Stimulated activated CD4-positive, alpha-beta T cell treated with anti-CD3 and anti-CD28 coated beads, TNF-alpha, amount 100 ng/mL, for 1 hour (primary cell): ENCODE measurements around the gene HBZ.
"Not testable (repeated sequence)": the region's sequence is repeated elsewhere in the genome, so short reads cannot be mapped to it uniquely, and the experiment has no call there.

Experiments used
- DNase-seq, 3 donors: peaks; one replicate each; pipeline ENCODE4 v3.0.0-alpha.2; 2020; ENCODE audit warnings: low read depth in 3 of 3, low spot score in 1 of 3

Gene HBZ

DNA sequence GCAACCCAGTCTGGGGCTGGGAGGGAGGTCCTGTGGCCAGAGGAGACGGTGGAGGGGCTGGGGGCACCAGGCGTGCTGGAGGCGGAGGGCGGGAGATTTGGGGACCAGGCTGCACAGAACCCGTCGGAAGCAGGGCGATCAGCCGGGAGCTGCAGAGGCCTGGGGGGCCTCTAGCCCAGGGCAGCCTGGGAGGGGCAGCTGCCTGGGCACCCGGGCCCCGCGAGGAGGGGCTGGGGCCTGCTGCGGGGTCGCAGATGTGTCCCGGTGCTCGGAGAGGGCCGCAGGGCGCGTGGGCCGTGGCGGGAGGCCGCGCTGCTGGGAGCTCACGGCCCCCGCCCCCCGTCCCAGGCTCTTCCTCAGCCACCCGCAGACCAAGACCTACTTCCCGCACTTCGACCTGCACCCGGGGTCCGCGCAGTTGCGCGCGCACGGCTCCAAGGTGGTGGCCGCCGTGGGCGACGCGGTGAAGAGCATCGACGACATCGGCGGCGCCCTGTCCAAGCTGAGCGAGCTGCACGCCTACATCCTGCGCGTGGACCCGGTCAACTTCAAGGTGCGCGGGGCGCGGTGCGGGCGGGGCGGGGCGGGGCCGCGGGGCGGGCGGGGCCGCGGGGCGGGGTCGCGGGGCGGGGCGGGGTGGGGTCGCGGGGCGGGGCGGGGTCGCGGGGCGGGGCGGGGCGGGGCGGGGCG is 11.8 kb downstream of the HBZ start:
- not testable (repeated sequence) for DNase-seq

DNA sequence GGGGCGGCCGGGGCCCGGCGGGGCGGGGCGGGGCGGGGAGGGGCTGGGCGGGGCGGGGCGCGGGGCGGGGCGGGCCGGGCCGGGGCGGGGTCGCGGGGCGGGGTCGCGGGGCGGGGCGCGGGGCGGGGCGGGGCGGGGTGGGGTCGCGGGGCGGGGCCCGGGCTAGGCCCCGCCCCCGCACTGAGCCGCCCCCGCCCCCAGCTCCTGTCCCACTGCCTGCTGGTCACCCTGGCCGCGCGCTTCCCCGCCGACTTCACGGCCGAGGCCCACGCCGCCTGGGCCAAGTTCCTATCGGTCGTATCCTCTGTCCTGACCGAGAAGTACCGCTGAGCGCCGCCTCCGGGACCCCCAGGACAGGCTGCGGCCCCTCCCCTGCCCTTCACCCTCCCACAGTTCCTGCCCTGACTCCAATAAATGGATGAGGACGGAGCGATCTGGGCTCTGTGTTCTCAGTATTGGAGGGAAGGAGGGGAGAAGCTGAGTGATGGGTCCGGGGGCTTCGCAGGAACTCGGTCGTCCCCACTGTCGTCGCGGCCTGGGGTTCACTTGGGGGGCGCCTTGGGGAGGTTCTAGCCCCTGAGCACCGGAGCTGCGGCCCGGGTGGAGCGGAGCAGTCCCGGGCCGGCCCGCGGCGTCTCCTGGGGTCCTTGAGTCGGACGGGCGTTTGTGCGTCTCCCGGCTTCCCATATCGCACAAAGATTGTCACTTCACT is 12.5 kb downstream of the HBZ start:
- DNase-seq = no peak

DNA sequence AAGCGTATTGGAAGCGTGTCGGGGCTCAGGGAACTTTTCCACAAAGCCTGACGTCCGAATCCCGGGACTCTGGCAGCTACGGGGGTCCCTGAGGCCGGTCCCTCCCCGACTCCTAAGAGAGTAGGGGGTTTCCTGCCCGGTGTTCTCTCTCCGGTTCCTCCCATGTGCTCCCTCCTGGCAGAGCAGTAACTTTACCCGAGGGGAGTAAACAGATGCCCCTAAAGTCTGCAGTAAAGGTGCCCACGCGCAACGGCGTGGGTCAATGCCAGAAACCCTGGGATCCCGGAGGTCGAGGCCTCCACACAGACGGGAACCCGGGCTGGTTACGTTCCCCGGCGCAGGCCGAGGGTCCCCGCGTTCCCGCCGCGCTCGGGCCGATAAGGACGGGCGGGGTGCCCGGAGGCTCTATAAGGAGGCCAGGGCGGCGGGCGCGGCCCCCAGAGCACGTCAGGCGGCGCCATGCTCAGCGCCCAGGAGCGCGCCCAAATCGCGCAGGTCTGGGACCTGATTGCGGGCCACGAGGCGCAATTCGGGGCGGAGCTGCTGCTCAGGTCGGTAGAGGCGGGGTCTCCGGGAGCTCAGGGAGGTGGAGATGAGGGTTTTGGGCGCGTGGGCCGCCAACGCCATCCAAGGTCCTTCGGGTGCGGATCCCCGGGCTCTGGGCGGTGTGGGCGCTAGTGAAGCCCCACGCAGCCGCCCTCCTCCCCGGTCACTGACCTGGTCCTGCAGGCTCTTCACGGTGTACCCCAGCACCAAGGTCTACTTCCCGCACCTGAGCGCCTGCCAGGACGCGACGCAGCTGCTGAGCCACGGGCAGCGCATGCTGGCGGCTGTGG is 13.3 kb downstream of the HBZ start, which contains the start of gene HBM:
Gene HBM (plus strand): TSS at position 440 of the 836 bp plus-strand sequence. CDS start 20 bp downstream, at position 460.
- no peak for DNase-seq

DNA sequence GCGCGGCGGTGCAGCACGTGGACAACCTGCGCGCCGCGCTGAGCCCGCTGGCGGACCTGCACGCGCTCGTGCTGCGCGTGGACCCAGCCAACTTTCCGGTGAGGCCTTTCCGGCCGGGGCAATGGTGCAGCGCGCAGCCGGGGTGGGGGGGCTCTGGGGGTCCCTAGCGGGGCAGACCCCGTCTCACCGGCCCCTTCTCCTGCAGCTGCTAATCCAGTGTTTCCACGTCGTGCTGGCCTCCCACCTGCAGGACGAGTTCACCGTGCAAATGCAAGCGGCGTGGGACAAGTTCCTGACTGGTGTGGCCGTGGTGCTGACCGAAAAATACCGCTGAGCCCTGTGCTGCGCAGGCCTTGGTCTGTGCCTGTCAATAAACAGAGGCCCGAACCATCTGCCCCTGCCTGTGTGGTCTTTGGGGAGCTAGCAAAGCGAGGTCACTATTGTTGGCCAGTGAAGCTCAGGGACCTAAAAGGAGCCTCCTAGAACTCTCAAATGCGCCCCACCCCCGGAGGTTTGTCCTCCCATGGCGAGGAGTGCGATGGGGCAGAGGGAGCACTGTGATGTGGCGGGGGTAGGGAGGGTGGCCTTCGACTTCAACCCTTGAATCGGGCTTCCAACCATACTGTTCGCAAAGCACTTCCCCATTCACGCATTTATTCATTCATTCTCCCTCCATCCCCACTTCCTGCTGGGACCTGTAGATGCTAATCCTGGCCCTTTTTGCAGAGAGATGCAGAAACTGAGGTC is 14.1 kb downstream of the HBZ start:
- DNase-seq = no peak

DNA sequence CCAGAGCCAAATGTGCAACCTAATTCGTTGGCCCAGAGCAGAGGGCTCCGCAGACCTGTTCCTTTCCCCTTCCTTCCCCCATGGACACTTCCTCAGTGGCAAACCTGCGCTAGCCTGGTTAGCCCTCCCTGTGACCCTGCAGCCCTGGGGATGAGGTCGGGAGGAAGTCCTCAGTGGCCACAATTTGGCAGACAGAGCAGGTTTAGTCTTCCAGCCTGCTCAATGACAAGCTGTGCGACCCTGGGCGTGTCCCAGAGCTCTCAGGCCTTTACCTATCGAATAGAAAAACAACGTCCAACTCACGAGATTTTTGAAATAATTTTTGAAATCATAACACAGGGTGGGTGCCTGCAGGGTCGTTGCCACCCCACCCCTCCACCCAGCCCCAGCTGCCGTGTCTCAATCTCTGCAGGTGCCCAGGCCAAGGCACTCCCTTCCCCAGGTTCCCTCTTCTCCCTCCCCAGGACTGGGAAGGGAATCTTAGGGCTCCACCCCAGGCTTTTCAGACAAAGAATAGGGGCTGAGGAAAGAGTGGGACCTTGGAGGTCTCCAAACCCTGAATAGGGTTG is 14.8 kb downstream of the HBZ start:
- no peak for DNase-seq

DNA sequence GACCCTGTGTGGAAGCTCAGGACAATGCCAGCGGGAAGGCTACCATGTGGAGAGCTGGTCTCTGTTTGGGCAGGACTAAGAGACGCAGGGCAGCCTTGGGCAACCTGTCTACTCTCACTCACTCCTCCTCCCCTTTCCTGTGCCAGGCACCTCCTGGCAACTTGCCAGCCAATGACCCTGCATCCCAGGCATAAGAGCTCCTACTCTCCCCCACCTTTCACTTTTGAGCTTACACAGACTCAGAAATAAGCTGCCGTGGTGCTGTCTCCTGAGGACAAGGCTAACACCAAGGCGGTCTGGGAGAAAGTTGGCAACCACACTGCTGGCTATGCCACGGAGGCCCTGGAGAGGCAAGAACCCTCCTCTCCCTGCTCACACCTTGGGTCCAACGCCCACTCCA is 16.0 kb downstream of the HBZ start:
- DNase-seq = no peak

DNA sequence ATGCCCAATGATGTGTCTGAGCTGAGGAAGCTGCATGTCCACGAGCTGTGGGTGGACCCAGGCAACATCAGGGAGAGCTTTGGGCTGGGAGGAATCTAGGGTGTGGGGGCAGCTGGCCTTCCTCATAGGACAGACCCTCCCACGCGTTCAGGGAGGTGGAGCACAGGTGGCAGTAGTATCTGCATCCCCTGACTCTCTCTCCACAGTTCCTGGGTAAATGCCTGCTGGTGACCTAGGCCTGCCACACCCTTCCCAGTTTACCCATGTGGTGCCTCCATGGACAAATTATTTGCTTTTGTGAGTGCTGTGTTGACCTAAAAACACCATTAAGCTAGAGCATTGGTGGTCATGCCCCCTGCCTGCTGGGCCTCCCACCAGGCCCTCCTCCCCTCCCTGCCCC is 16.6 kb downstream of the HBZ start:
- DNase-seq = no peak

DNA sequence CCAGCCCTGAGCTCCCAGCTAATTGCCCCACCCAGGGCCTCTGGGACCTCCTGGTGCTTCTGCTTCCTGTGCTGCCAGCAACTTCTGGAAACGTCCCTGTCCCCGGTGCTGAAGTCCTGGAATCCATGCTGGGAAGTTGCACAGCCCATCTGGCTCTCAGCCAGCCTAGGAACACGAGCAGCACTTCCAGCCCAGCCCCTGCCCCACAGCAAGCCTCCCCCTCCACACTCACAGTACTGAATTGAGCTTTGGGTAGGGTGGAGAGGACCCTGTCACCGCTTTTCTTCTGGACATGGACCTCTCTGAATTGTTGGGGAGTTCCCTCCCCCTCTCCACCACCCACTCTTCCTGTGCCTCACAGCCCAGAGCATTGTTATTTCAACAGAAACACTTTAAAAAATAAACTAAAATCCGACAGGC is 17.7 kb downstream of the HBZ start:
- not testable (repeated sequence) for DNase-seq

DNA sequence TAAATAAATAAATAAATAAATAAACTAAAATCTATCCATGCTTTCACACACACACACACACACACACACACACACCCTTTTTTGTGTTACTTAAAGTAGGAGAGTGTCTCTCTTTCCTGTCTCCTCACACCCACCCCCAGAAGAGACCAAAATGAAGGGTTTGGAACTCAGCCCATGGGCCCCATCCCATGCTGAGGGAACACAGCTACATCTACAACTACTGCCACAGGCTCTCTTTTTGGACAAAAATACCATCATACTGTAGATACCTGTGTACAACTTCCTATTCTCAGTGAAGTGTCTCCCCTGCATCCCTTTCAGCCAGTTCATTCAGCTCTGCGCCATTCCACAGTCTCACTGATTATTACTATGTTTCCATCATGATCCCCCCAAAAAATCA is 18.3 kb downstream of the HBZ start:
- DNase-seq = no peak

DNA sequence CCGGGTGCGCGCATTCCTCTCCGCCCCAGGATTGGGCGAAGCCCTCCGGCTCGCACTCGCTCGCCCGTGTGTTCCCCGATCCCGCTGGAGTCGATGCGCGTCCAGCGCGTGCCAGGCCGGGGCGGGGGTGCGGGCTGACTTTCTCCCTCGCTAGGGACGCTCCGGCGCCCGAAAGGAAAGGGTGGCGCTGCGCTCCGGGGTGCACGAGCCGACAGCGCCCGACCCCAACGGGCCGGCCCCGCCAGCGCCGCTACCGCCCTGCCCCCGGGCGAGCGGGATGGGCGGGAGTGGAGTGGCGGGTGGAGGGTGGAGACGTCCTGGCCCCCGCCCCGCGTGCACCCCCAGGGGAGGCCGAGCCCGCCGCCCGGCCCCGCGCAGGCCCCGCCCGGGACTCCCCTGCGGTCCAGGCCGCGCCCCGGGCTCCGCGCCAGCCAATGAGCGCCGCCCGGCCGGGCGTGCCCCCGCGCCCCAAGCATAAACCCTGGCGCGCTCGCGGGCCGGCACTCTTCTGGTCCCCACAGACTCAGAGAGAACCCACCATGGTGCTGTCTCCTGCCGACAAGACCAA is 20.0 kb downstream of the HBZ start, which contains the start of gene HBA2:
Gene HBA2 (plus strand): TSS at position 503 of the 568 bp plus-strand sequence. CDS start 37 bp downstream, at position 540.
- not testable (repeated sequence) for DNase-seq

DNA sequence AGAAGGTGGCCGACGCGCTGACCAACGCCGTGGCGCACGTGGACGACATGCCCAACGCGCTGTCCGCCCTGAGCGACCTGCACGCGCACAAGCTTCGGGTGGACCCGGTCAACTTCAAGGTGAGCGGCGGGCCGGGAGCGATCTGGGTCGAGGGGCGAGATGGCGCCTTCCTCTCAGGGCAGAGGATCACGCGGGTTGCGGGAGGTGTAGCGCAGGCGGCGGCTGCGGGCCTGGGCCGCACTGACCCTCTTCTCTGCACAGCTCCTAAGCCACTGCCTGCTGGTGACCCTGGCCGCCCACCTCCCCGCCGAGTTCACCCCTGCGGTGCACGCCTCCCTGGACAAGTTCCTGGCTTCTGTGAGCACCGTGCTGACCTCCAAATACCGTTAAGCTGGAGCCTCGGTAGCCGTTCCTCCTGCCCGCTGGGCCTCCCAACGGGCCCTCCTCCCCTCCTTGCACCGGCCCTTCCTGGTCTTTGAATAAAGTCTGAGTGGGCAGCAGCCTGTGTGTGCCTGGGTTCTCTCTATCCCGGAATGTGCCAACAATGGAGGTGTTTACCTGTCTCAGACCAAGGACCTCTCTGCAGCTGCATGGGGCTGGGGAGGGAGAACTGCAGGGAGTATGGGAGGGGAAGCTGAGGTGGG is 20.9 kb downstream of the HBZ start:
- not testable (repeated sequence) for DNase-seq

DNA sequence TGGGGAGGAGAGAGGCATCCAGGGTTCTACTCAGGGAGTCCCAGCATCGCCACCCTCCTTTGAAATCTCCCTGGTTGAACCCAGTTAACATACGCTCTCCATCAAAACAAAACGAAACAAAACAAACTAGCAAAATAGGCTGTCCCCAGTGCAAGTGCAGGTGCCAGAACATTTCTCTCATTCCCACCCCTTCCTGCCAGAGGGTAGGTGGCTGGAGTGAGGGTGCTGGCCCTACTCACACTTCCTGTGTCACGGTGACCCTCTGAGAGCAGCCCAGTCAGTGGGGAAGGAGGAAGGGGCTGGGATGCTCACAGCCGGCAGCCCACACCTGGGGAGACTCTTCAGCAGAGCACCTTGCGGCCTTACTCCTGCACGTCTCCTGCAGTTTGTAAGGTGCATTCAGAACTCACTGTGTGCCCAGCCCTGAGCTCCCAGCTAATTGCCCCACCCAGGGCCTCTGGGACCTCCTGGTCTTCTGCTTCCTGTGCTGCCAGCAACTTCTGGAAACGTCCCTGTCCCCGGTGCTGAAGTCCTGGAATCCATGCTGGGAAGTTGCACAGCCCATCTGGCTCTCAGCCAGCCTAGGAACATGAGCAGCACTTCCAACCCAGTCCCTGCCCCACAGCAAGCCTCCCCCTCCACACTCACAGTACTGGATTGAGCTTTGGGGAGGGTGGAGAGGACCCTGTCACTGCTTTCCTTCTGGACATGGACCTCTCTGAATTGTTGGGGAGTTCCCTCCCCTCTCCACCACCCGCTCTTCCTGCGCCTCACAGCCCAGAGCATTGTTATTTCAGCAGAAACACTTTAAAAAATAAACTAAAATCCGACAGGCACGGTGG is 21.7 kb downstream of the HBZ start:
- not testable (repeated sequence) for DNase-seq

DNA sequence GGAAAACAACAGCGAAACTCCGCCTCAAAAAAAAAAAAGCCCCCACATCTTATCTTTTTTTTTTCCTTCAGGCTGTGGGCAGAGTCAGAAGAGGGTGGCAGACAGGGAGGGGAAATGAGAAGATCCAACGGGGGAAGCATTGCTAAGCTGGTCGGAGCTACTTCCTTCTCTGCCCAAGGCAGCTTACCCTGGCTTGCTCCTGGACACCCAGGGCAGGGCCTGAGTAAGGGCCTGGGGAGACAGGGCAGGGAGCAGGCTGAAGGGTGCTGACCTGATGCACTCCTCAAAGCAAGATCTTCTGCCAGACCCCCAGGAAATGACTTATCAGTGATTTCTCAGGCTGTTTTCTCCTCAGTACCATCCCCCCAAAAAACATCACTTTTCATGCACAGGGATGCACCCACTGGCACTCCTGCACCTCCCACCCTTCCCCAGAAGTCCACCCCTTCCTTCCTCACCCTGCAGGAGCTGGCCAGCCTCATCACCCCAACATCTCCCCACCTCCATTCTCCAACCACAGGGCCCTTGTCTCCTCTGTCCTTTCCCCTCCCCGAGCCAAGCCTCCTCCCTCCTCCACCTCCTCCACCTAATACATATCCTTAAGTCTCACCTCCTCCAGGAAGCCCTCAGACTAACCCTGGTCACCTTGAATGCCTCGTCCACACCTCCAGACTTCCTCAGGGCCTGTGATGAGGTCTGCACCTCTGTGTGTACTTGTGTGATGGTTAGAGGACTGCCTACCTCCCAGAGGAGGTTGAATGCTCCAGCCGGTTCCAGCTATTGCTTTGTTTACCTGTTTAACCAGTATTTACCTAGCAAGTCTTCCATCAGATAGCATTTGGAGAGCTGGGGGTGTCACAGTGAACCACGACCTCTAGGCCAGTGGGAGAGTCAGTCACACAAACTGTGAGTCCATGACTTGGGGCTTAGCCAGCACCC is 22.8 kb downstream of the HBZ start:
- no peak for DNase-seq

DNA sequence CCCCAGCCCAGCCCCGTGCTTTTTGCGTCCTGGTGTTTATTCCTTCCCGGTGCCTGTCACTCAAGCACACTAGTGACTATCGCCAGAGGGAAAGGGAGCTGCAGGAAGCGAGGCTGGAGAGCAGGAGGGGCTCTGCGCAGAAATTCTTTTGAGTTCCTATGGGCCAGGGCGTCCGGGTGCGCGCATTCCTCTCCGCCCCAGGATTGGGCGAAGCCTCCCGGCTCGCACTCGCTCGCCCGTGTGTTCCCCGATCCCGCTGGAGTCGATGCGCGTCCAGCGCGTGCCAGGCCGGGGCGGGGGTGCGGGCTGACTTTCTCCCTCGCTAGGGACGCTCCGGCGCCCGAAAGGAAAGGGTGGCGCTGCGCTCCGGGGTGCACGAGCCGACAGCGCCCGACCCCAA is 23.6 kb downstream of the HBZ start:
- DNase-seq = not testable (repeated sequence)

DNA sequence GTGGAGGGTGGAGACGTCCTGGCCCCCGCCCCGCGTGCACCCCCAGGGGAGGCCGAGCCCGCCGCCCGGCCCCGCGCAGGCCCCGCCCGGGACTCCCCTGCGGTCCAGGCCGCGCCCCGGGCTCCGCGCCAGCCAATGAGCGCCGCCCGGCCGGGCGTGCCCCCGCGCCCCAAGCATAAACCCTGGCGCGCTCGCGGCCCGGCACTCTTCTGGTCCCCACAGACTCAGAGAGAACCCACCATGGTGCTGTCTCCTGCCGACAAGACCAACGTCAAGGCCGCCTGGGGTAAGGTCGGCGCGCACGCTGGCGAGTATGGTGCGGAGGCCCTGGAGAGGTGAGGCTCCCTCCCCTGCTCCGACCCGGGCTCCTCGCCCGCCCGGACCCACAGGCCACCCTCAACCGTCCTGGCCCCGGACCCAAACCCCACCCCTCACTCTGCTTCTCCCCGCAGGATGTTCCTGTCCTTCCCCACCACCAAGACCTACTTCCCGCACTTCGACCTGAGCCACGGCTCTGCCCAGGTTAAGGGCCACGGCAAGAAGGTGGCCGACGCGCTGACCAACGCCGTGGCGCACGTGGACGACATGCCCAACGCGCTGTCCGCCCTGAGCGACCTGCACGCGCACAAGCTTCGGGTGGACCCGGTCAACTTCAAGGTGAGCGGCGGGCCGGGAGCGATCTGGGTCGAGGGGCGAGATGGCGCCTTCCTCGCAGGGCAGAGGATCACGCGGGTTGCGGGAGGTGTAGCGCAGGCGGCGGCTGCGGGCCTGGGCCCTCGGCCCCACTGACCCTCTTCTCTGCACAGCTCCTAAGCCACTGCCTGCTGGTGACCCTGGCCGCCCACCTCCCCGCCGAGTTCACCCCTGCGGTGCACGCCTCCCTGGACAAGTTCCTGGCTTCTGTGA is 24.3 kb downstream of the HBZ start, which contains the start of gene HBA1:
Gene HBA1 (plus strand): TSS at position 204 of the 906 bp plus-strand sequence. CDS start 37 bp downstream, at position 241.
- DNase-seq = not testable (repeated sequence)

DNA sequence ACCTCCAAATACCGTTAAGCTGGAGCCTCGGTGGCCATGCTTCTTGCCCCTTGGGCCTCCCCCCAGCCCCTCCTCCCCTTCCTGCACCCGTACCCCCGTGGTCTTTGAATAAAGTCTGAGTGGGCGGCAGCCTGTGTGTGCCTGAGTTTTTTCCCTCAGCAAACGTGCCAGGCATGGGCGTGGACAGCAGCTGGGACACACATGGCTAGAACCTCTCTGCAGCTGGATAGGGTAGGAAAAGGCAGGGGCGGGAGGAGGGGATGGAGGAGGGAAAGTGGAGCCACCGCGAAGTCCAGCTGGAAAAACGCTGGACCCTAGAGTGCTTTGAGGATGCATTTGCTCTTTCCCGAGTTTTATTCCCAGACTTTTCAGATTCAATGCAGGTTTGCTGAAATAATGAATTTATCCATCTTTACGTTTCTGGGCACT is 25.0 kb downstream of the HBZ start:
- no peak for DNase-seq
